PC-9 (cell line): Measurements from ENCODE around the gene RAVER1. TPM values are rescaled to one million over a fixed set of nuclear protein-coding genes. Genes with fewer than 3 reads are reported as not detected.

Experiments
- BruUV-seq: library from RNA; stranded (reverse); fragments of 400-500 nt; replicated peaks from 2 replicates; lab custom pipeline; 2021; lab: Mats Ljungman, UMichigan
- CTCF ChIA-PET: fragments of 300-600 bp; sonication (Branson Sonifier 250); formaldehyde crosslinking; loops from one replicate; lab custom pipeline; 2022; ENCODE audit warnings: antibody characterized with exemption; lab: Charles Lee
- POLR2A ChIA-PET: fragments of 300-600 bp; sonication (Branson Sonifier 250); formaldehyde crosslinking; loops from one replicate; lab custom pipeline; 2022; ENCODE audit warnings: antibody characterized with exemption; ENCODE audit not compliant: unreplicated experiment; lab: Charles Lee
- DNase-seq, 2 experiments: peaks; one replicate each; pipeline versions ENCODE4 v3.0.0 to v3.0.0-alpha.2; 2015 to 2022; ENCODE audit warnings: mixed read lengths in 1 of 2
- H2AFZ ChIP-seq: fragments of 200-600 bp; sonication (generic); 2 replicates; pipeline ENCODE4 v1.8.1; 2017; ENCODE audit warnings: antibody characterized with exemption
- H3F3A ChIP-seq: fragments of 200-600 bp; sonication (generic); 2 replicates; pipeline ENCODE4 v1.8.1; 2017; ENCODE audit warnings: antibody characterized with exemption, mild to moderate bottlenecking, low read depth; ENCODE audit not compliant: insufficient read depth
- H3K27ac ChIP-seq: fragments of 200-600 bp; sonication (generic); 2 replicates; pipeline ENCODE4 v1.6.1; 2016; ENCODE audit warnings: mixed run types
- H3K27me3 ChIP-seq: fragments of 200-600 bp; sonication (generic); 2 replicates; pipeline ENCODE4 v1.6.1; 2016; ENCODE audit warnings: low read depth, mixed run types; ENCODE audit not compliant: insufficient read depth
- H3K36me3 ChIP-seq: fragments of 200-600 bp; sonication (generic); 2 replicates; pipeline ENCODE4 v1.6.1; 2016; ENCODE audit warnings: low read depth, mixed run types
- H3K4me1 ChIP-seq: fragments of 200-600 bp; sonication (generic); replicated peaks from 2 replicates; pipeline ENCODE4 v1.6.1; 2016; ENCODE audit warnings: mixed run types; ENCODE audit not compliant: insufficient read depth
- H3K4me2 ChIP-seq: fragments of 200-600 bp; sonication (generic); 2 replicates; pipeline ENCODE4 v1.6.1; 2017; ENCODE audit warnings: mixed run types
- H3K4me3 ChIP-seq: fragments of 200-600 bp; sonication (generic); 2 replicates; pipeline ENCODE4 v1.6.1; 2016; ENCODE audit warnings: mixed run types
- H3K79me2 ChIP-seq: fragments of 200-600 bp; sonication (generic); 2 replicates; pipeline ENCODE4 v1.6.1; 2017; ENCODE audit warnings: low read depth, mixed run types
- H3K9me2 ChIP-seq: fragments of 200-600 bp; sonication (generic); 2 replicates; pipeline ENCODE4 v1.8.1; 2017; ENCODE audit warnings: mild to moderate bottlenecking; ENCODE audit not compliant: insufficient read depth
- H3K9me3 ChIP-seq: fragments of 200-600 bp; sonication (generic); 2 replicates; pipeline ENCODE4 v1.8.1; 2016; ENCODE audit warnings: low read depth; ENCODE audit not compliant: insufficient read depth
- H4K20me1 ChIP-seq: fragments of 200-600 bp; sonication (generic); 2 replicates; pipeline ENCODE4 v1.8.1; 2017; ENCODE audit not compliant: insufficient read depth
- CTCF ChIP-seq: fragments of 200-600 bp; sonication (generic); conservative IDR thresholded peaks from 2 replicates; pipeline ENCODE4 v1.6.1; 2017; ENCODE audit warnings: mixed run types, antibody characterized with exemption, mild to moderate bottlenecking, moderate library complexity
- EZH2 ChIP-seq: fragments of 200-600 bp; sonication (generic); IDR thresholded peaks from 2 replicates; pipeline ENCODE4 v1.8.0; 2017; ENCODE audit warnings: antibody characterized with exemption, low read depth
- intact Hi-C: fragments of 100-400 bp; cut with micrococcal nuclease; formaldehyde crosslinking; loops from one replicate; pipeline ENCODE4 v1.10.0; 2022; ENCODE audit not compliant: unreplicated experiment
- total RNA-seq: library from RNA; stranded (reverse); gene quantifications from 2 replicates; pipeline ENCODE4 v1.2.3, GENCODE V29; 2021

RAVER1 gene
- total RNA-seq, 1 experiment from 2014 or later: 52.9 TPM

GRCh38 chr19:10274589-10274988 lies 58.7 kb downstream of the RAVER1 start:
- TF ChIP-seq EZH2 (no peak), CTCF (no peak)
- Histone ChIP-seq H3K9me2 (no peaks in the 10 kb centered on the region), H3K27me3 (no peaks in the 10 kb centered on the region), H3F3A (peaks cover 43% of the 10 kb centered on the region), H3K4me3 (no peak overlapping the region), H3K4me1 (peaks cover 32% of the 10 kb centered on the region), H3K4me2 (no peak overlapping the region), H4K20me1 (no peaks in the 10 kb centered on the region), H2AFZ (no peak overlapping the region), H3K27ac (no peak overlapping the region), H3K9me3 (no peaks in the 10 kb centered on the region), H3K79me2 (peaks cover 16% of the 10 kb centered on the region), H3K36me3 (no peaks in the 10 kb centered on the region)
- intact Hi-C loops: no loop called here
- ChIA-PET CTCF (interaction anchor here (0.7 kb wide), 1 partner anchor 1109 kb away, joined by 5 read pairs; no protein-coding TSS in a partner anchor), POLR2A (no interaction called here)
- no TSS peak for BruUV-seq
- no peak for DNase-seq

GRCh38 chr19:10271543-10272086 lies 61.7 kb downstream of the RAVER1 start:
- H3K36me3 ChIP-seq: no peaks in the 10 kb centered on the region
- intact Hi-C loops: no loop called here
- H3K4me3 ChIP-seq: peak overlapping the region; percentile 64; the same call in 1 of the 2 replicates
- H3F3A ChIP-seq: peaks cover 41% of the 10 kb centered on the region
- TF ChIP-seq CTCF: no peak
- no peak for TF ChIP-seq EZH2
- no peaks in the 10 kb centered on the region for H4K20me1 ChIP-seq
- POLR2A ChIA-PET: interaction anchor here (0.6 to 1.6 kb wide), 5 partner anchors 18 to 109 kb away, joined by 3 to 17 read pairs (median 7); partner anchors contain the start of genes ICAM5 and TYK2
- DNase-seq: no peak
- H2AFZ ChIP-seq: no peak overlapping the region
- H3K4me2 ChIP-seq: peak overlapping the region; percentile 83
- no peak overlapping the region for H3K27ac ChIP-seq
- H3K9me2 ChIP-seq: no peaks in the 10 kb centered on the region
- peaks cover 25% of the 10 kb centered on the region for H3K4me1 ChIP-seq
- H3K27me3 ChIP-seq: no peaks in the 10 kb centered on the region
- H3K9me3 ChIP-seq: no peaks in the 10 kb centered on the region
- CTCF ChIA-PET: interaction anchor here (0.5 to 1.6 kb wide), 8 partner anchors 12 to 1237 kb away, joined by 3 to 12 read pairs (median 4); partner anchors contain the start of genes ICAM5 and TYK2
- peaks cover 16% of the 10 kb centered on the region for H3K79me2 ChIP-seq
- BruUV-seq: TSS peak; percentile 78

- CTCF ChIA-PET: interaction anchor here (0.5 to 1.6 kb wide), 12 partner anchors 11 to 1238 kb away, joined by 3 to 11 read pairs (median 4); partner anchors contain the start of genes ICAM5 and TYK2
- Histone ChIP-seq H3F3A (peaks cover 37% of the 10 kb centered on the region), H3K4me2 (peak within 1 kb of the TSS; percentile 83), H3K27ac (peak within 1 kb of the TSS; percentile 25), H3K4me1 (peaks cover 25% of the 10 kb centered on the region), H3K9me2 (no peaks in the 10 kb centered on the region), H4K20me1 (no peaks in the 10 kb centered on the region), H3K79me2 (peaks cover 16% of the 10 kb centered on the region), H3K27me3 (no peaks in the 10 kb centered on the region), H2AFZ (peak within 1 kb of the TSS; percentile 75), H3K4me3 (peak within 1 kb of the TSS; percentile 64), H3K9me3 (no peaks in the 10 kb centered on the region), H3K36me3 (no peaks in the 10 kb centered on the region)
- intact Hi-C loops: no loop called here
- POLR2A ChIA-PET: interaction anchor here (0.6 to 1.6 kb wide), 9 partner anchors 9 to 236 kb away, joined by 3 to 17 read pairs (median 6); partner anchors contain the start of genes ICAM5 and TYK2
- TSS peak; percentile 95 for BruUV-seq
- no peak for TF ChIP-seq EZH2
- peak; percentile 35; the same call in 1 of the 2 replicates for TF ChIP-seq CTCF
- peak; percentile 76 to 77 for DNase-seq
These were observed 62.5 kb downstream of the RAVER1 start, which contains the start of gene ICAM1 for GRCh38 chr19:10270616-10271394. TSS of gene ICAM1 (plus strand) at chr19:10271120. CDS start at chr19:10271160, 40 bp downstream.
